PC-9 (cell line): Measurements from ENCODE around the gene LSM4. TPM values are rescaled to one million over a fixed set of nuclear protein-coding genes. Genes with fewer than 3 reads are reported as not detected.

Experiments used
- BruUV-seq: library from RNA; stranded (reverse); fragments of 400-500 nt; replicated peaks from 2 replicates; lab custom pipeline; 2021; lab: Mats Ljungman, UMichigan
- CTCF ChIA-PET: fragments of 300-600 bp; sonication (Branson Sonifier 250); formaldehyde crosslinking; loops from one replicate; lab custom pipeline; 2022; ENCODE audit warnings: antibody characterized with exemption; lab: Charles Lee
- POLR2A ChIA-PET: fragments of 300-600 bp; sonication (Branson Sonifier 250); formaldehyde crosslinking; loops from one replicate; lab custom pipeline; 2022; ENCODE audit warnings: antibody characterized with exemption; ENCODE audit not compliant: unreplicated experiment; lab: Charles Lee
- DNase-seq, 2 experiments: peaks; one replicate each; pipeline versions ENCODE4 v3.0.0 to v3.0.0-alpha.2; 2015 to 2022; ENCODE audit warnings: mixed read lengths in 1 of 2
- H2AFZ ChIP-seq: fragments of 200-600 bp; sonication (generic); 2 replicates; pipeline ENCODE4 v1.8.1; 2017; ENCODE audit warnings: antibody characterized with exemption
- H3F3A ChIP-seq: fragments of 200-600 bp; sonication (generic); 2 replicates; pipeline ENCODE4 v1.8.1; 2017; ENCODE audit warnings: antibody characterized with exemption, mild to moderate bottlenecking, low read depth; ENCODE audit not compliant: insufficient read depth
- H3K27ac ChIP-seq: fragments of 200-600 bp; sonication (generic); 2 replicates; pipeline ENCODE4 v1.6.1; 2016; ENCODE audit warnings: mixed run types
- H3K27me3 ChIP-seq: fragments of 200-600 bp; sonication (generic); 2 replicates; pipeline ENCODE4 v1.6.1; 2016; ENCODE audit warnings: low read depth, mixed run types; ENCODE audit not compliant: insufficient read depth
- H3K36me3 ChIP-seq: fragments of 200-600 bp; sonication (generic); 2 replicates; pipeline ENCODE4 v1.6.1; 2016; ENCODE audit warnings: low read depth, mixed run types
- H3K4me1 ChIP-seq: fragments of 200-600 bp; sonication (generic); replicated peaks from 2 replicates; pipeline ENCODE4 v1.6.1; 2016; ENCODE audit warnings: mixed run types; ENCODE audit not compliant: insufficient read depth
- H3K4me2 ChIP-seq: fragments of 200-600 bp; sonication (generic); 2 replicates; pipeline ENCODE4 v1.6.1; 2017; ENCODE audit warnings: mixed run types
- H3K4me3 ChIP-seq: fragments of 200-600 bp; sonication (generic); 2 replicates; pipeline ENCODE4 v1.6.1; 2016; ENCODE audit warnings: mixed run types
- H3K79me2 ChIP-seq: fragments of 200-600 bp; sonication (generic); 2 replicates; pipeline ENCODE4 v1.6.1; 2017; ENCODE audit warnings: low read depth, mixed run types
- H3K9me2 ChIP-seq: fragments of 200-600 bp; sonication (generic); 2 replicates; pipeline ENCODE4 v1.8.1; 2017; ENCODE audit warnings: mild to moderate bottlenecking; ENCODE audit not compliant: insufficient read depth
- H3K9me3 ChIP-seq: fragments of 200-600 bp; sonication (generic); 2 replicates; pipeline ENCODE4 v1.8.1; 2016; ENCODE audit warnings: low read depth; ENCODE audit not compliant: insufficient read depth
- H4K20me1 ChIP-seq: fragments of 200-600 bp; sonication (generic); 2 replicates; pipeline ENCODE4 v1.8.1; 2017; ENCODE audit not compliant: insufficient read depth
- CTCF ChIP-seq: fragments of 200-600 bp; sonication (generic); conservative IDR thresholded peaks from 2 replicates; pipeline ENCODE4 v1.6.1; 2017; ENCODE audit warnings: mixed run types, antibody characterized with exemption, mild to moderate bottlenecking, moderate library complexity
- EZH2 ChIP-seq: fragments of 200-600 bp; sonication (generic); IDR thresholded peaks from 2 replicates; pipeline ENCODE4 v1.8.0; 2017; ENCODE audit warnings: antibody characterized with exemption, low read depth
- intact Hi-C: fragments of 100-400 bp; cut with micrococcal nuclease; formaldehyde crosslinking; loops from one replicate; pipeline ENCODE4 v1.10.0; 2022; ENCODE audit not compliant: unreplicated experiment
- total RNA-seq: library from RNA; stranded (reverse); gene quantifications from 2 replicates; pipeline ENCODE4 v1.2.3, GENCODE V29; 2021

Gene LSM4
- total RNA-seq, 1 experiment from 2014 or later: 323 TPM

GRCh38 chr19:18298601-18299000 lies 24.3 kb downstream of the LSM4 start:
- BruUV-seq: no TSS peak
- Histone ChIP-seq H3K27me3 (no peaks in the 10 kb centered on the region), H2AFZ (no peak overlapping the region), H3K4me1 (peaks cover 43% of the 10 kb centered on the region), H4K20me1 (no peaks in the 10 kb centered on the region), H3K4me2 (no peak overlapping the region), H3F3A (peaks cover 46% of the 10 kb centered on the region), H3K4me3 (no peak overlapping the region), H3K27ac (no peak overlapping the region; the same call in 1 of the 2 replicates), H3K9me3 (no peaks in the 10 kb centered on the region), H3K9me2 (no peaks in the 10 kb centered on the region), H3K36me3 (no peaks in the 10 kb centered on the region), H3K79me2 (no peaks in the 10 kb centered on the region; the same call in 1 of the 2 replicates)
- DNase-seq: no peak
- ChIA-PET POLR2A (no interaction called here), CTCF (no interaction called here)
- intact Hi-C loops: no loop called here
- TF ChIP-seq CTCF (no peak), EZH2 (no peak)

- H3K9me3 ChIP-seq: no peaks in the 10 kb centered on the region
- no peak overlapping the region for H3K4me3 ChIP-seq
- H3K4me1 ChIP-seq: peaks cover 45% of the 10 kb centered on the region
- ChIA-PET CTCF (no interaction called here), POLR2A (no interaction called here)
- no peaks in the 10 kb centered on the region; the same call in 1 of the 2 replicates for H3K79me2 ChIP-seq
- H3F3A ChIP-seq: peaks cover 48% of the 10 kb centered on the region
- no TSS peak for BruUV-seq
- no peak overlapping the region for H2AFZ ChIP-seq
- no peaks in the 10 kb centered on the region for H4K20me1 ChIP-seq
- no peak overlapping the region for H3K27ac ChIP-seq
- H3K27me3 ChIP-seq: no peaks in the 10 kb centered on the region
- no peak for DNase-seq
- TF ChIP-seq EZH2 (no peak), CTCF (no peak)
- no peak overlapping the region for H3K4me2 ChIP-seq
- H3K36me3 ChIP-seq: no peaks in the 10 kb centered on the region
- intact Hi-C loops: no loop called here
- no peaks in the 10 kb centered on the region for H3K9me2 ChIP-seq
Observed at GRCh38 chr19:18297308-18297707, 25.6 kb downstream of the LSM4 start.

- H3K4me3 ChIP-seq: no peak overlapping the region
- H3K9me2 ChIP-seq: no peaks in the 10 kb centered on the region
- DNase-seq: no peak
- H3K27ac ChIP-seq: no peak overlapping the region
- POLR2A ChIA-PET: interaction anchor here (0.6 kb wide), 1 partner anchor 103 kb away, joined by 3 read pairs; no protein-coding TSS in a partner anchor
- H3K4me2 ChIP-seq: no peak overlapping the region
- no peaks in the 10 kb centered on the region for H3K79me2 ChIP-seq
- no TSS peak for BruUV-seq
- intact Hi-C loops: no loop called here
- H3K9me3 ChIP-seq: no peaks in the 10 kb centered on the region
- no peaks in the 10 kb centered on the region for H4K20me1 ChIP-seq
- H3K27me3 ChIP-seq: no peaks in the 10 kb centered on the region
- H2AFZ ChIP-seq: no peak overlapping the region
- CTCF ChIA-PET: no interaction called here
- H3K4me1 ChIP-seq: peaks cover 27% of the 10 kb centered on the region
- no peaks in the 10 kb centered on the region for H3K36me3 ChIP-seq
- peaks cover 46% of the 10 kb centered on the region for H3F3A ChIP-seq
- TF ChIP-seq CTCF (no peak), EZH2 (no peak)
Observed at GRCh38 chr19:18295034-18295451, 27.8 kb downstream of the LSM4 start.
